ENCODE measurements around the gene IHH. TPM values are rescaled to one million over a fixed set of nuclear protein-coding genes. Genes with fewer than 3 reads are reported as not detected.

The IHH gene
- total RNA-seq, 1 experiment from 2014 or later, result 19.0 TPM

DNA sequence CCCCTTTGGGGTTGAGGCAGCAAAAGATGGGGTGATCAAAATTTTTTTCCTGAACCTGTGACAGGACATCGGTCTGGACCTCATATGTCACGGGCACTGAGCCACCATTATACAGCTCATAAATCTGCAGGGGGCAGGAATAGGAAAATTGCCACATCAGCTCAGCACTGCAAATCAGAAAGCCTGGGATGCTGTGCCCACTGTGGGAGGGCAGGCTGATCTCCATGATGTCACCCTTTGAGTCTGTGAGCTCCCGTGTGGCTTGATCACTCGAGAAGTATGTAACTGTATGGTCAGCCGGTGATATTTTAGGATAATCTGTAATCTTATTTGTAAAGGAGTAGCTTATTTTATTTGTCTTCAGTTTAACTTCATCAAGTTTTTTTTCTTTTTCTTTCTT is 49.8 kb downstream of the IHH start:
- no peak for DNase-seq
- ChIA-PET CTCF (interaction anchor here (1.1 to 1.4 kb wide), 2 partner anchors 9 to 14 kb away, joined by 10 to 26 read pairs; no protein-coding TSS in a partner anchor), POLR2A (no interaction called here)
- Mint-ChIP-seq H3K4me1 (ENCODE audit: low read depth, unreplicated experiment) (peaks cover 6% of the 10 kb centered on the region), H3K36me3 (ENCODE audit: insufficient read depth, unreplicated experiment) (no peaks in the 10 kb centered on the region), H3K27ac (ENCODE audit: unreplicated experiment) (no peak overlapping the region), H3K27me3 (ENCODE audit: insufficient read depth, unreplicated experiment) (peaks cover 3% of the 10 kb centered on the region), H3K9me3 (ENCODE audit: unreplicated experiment) (no peaks in the 10 kb centered on the region), H3K4me3 (ENCODE audit: unreplicated experiment) (no peak overlapping the region)
- Histone ChIP-seq H3K4me3 (ENCODE audit: low read depth, low read length) (no peak overlapping the region), H3K36me3 (ENCODE audit: control insufficient read depth, insufficient read depth, low read length) (no peaks in the 10 kb centered on the region), H3K27me3 (replicated peaks; ENCODE audit: control insufficient read depth, insufficient read depth, low read length) (no peaks in the 10 kb centered on the region), H3K9me3 (no peaks in the 10 kb centered on the region), H3K4me1 (peaks cover 12% of the 10 kb centered on the region)
- intact Hi-C loops (cut with micrococcal nuclease; ENCODE audit: unreplicated experiment), result no loop called here
- TF ChIP-seq, protein P1, sequence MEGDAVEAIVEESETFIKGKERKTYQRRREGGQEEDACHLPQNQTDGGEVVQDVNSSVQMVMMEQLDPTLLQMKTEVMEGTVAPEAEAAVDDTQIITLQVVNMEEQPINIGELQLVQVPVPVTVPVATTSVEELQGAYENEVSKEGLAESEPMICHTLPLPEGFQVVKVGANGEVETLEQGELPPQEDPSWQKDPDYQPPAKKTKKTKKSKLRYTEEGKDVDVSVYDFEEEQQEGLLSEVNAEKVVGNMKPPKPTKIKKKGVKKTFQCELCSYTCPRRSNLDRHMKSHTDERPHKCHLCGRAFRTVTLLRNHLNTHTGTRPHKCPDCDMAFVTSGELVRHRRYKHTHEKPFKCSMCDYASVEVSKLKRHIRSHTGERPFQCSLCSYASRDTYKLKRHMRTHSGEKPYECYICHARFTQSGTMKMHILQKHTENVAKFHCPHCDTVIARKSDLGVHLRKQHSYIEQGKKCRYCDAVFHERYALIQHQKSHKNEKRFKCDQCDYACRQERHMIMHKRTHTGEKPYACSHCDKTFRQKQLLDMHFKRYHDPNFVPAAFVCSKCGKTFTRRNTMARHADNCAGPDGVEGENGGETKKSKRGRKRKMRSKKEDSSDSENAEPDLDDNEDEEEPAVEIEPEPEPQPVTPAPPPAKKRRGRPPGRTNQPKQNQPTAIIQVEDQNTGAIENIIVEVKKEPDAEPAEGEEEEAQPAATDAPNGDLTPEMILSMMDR (IDR thresholded peaks at IDR 0.05; ENCODE audit: insufficient read depth in 1 of 2, low read depth in 1 of 2, low read length in 1 of 2, severe bottlenecking in 1 of 2, unreplicated experiment in 1 of 2), result no peak
- no TSS peak for BruUV-seq (replicated peaks)

DNA sequence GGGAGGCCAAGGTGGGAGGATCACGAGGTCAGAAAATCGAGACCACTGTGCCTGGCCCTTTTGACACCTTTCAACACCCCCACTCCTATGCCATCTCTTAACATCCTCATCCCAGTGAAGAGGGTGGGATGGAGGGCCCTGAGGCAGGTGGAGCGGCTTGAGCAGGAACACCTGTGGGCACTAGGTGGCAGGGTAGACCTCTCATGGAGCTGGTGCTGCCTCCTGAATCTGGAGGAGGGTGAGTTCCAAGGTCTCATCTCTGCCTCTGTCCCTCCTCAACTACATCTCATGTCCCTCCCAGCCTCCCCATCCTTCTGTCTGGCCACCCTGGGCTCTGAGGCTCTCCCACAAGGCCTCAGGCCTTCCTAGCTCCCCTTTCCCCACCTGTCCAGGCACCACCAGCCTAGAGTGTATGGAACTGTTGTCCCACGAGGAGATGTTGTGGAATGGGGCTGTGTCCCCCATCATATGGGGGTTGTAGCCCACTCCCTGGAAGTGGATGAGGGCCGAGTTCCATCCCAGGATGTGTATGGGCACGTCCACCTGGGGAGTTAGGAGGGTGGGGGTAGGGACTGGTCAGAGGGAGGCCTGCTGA is 50.5 kb downstream of the IHH start:
- Mint-ChIP-seq H3K27me3 (ENCODE audit: insufficient read depth, unreplicated experiment) (peaks cover 6% of the 10 kb centered on the region), H3K27ac (ENCODE audit: unreplicated experiment) (no peak overlapping the region), H3K4me1 (ENCODE audit: low read depth, unreplicated experiment) (peaks cover 6% of the 10 kb centered on the region), H3K9me3 (ENCODE audit: unreplicated experiment) (no peaks in the 10 kb centered on the region), H3K36me3 (ENCODE audit: insufficient read depth, unreplicated experiment) (no peaks in the 10 kb centered on the region), H3K4me3 (ENCODE audit: unreplicated experiment) (no peak overlapping the region)
- no peaks in the 10 kb centered on the region for H3K9me3 ChIP-seq
- peak; percentile 66 to 73 for DNase-seq
- intact Hi-C loops (cut with micrococcal nuclease; ENCODE audit: unreplicated experiment), result no loop called here
- H3K4me3 ChIP-seq (ENCODE audit: low read depth, low read length), result no peak overlapping the region
- TF ChIP-seq, protein P1 (IDR thresholded peaks at IDR 0.05; ENCODE audit: insufficient read depth in 1 of 2, low read depth in 1 of 2, low read length in 1 of 2, severe bottlenecking in 1 of 2, unreplicated experiment in 1 of 2), result peak; percentile 66 to 83
- H3K27me3 ChIP-seq (replicated peaks; ENCODE audit: control insufficient read depth, insufficient read depth, low read length), result no peaks in the 10 kb centered on the region
- H3K4me1 ChIP-seq, result peaks cover 12% of the 10 kb centered on the region
- CTCF ChIA-PET, result interaction anchor here (0.5 to 1.4 kb wide), 14 partner anchors 8 to 144 kb away, joined by 3 to 26 read pairs (median 4); no protein-coding TSS in a partner anchor
- POLR2A ChIA-PET, result interaction anchor here (1.0 kb wide), 1 partner anchor 17 kb away, joined by 3 read pairs; no protein-coding TSS in a partner anchor
- BruUV-seq (replicated peaks), result no TSS peak
- no peaks in the 10 kb centered on the region for H3K36me3 ChIP-seq (ENCODE audit: control insufficient read depth, insufficient read depth, low read length)

DNA sequence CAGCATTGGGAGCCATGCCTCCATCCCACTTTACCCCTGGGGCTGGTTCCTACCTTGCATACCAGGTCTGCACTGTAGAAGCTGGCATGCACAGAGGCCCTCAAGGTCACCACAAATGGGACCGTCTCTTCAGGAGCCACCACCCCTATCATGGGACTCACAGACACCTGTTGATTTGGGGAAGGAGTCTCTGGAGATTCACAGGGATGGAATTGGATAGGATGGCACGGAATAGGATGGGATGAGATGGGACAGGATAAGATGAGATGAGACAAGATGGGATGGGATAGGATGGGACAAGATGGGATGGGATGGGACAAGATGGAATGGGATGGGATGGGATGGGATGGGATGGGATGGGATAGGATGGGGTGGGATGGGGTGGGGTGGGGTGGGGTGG is 51.4 kb downstream of the IHH start:
- ChIA-PET POLR2A (no interaction called here), CTCF (interaction anchor here (1.1 to 2.8 kb wide), 2 partner anchors 20 to 286 kb away, joined by 5 to 18 read pairs; no protein-coding TSS in a partner anchor)
- H3K4me3 ChIP-seq (ENCODE audit: low read depth, low read length), result no peak overlapping the region
- Mint-ChIP-seq H3K27me3 (ENCODE audit: insufficient read depth, unreplicated experiment) (peaks cover 7% of the 10 kb centered on the region), H3K9me3 (ENCODE audit: unreplicated experiment) (no peaks in the 10 kb centered on the region), H3K4me3 (ENCODE audit: unreplicated experiment) (no peak overlapping the region), H3K4me1 (ENCODE audit: low read depth, unreplicated experiment) (peaks cover 6% of the 10 kb centered on the region), H3K27ac (ENCODE audit: unreplicated experiment) (no peak overlapping the region), H3K36me3 (ENCODE audit: insufficient read depth, unreplicated experiment) (no peaks in the 10 kb centered on the region)
- peaks cover 12% of the 10 kb centered on the region for H3K4me1 ChIP-seq
- no peaks in the 10 kb centered on the region for H3K36me3 ChIP-seq (ENCODE audit: control insufficient read depth, insufficient read depth, low read length)
- no TSS peak for BruUV-seq (replicated peaks)
- H3K27me3 ChIP-seq (replicated peaks; ENCODE audit: control insufficient read depth, insufficient read depth, low read length), result no peaks in the 10 kb centered on the region
- intact Hi-C loops (cut with micrococcal nuclease; ENCODE audit: unreplicated experiment), result no loop called here
- no peaks in the 10 kb centered on the region for H3K9me3 ChIP-seq
- TF ChIP-seq, protein P1 (IDR thresholded peaks at IDR 0.05; ENCODE audit: insufficient read depth in 1 of 2, low read depth in 1 of 2, low read length in 1 of 2, severe bottlenecking in 1 of 2, unreplicated experiment in 1 of 2), result no peak
- no peak for DNase-seq

Small RNA genes within 50 kb of the gene (microRNA-seq; reads per million reads assigned to microRNA genes)
- 31.2 reads per million, percentile 61 among the genes with 10 or more reads in this experiment for gene MIR3131

Other genes with a start within 250 kb of the IHH start
- gene PRKAG3, start 229.1 kb downstream of the IHH start, total RNA-seq (2022), result not detected in 2 replicates
- gene WNT6, start 201.1 kb downstream of the IHH start, total RNA-seq (2022), result 18.3 and 20.3 TPM in 2 replicates
- gene WNT10A, start 180.1 kb downstream of the IHH start, total RNA-seq (2022), result 0.81 and 1.2 TPM in 2 replicates
- gene CDK5R2, start 101.3 kb downstream of the IHH start, total RNA-seq (2022), result 0.18 and 0.21 TPM in 2 replicates
- not detected in 2 replicates for gene FEV, start 75.7 kb downstream of the IHH start, total RNA-seq (2022)
- gene CRYBA2, start 67.5 kb downstream of the IHH start, total RNA-seq (2022), result 0.59 TPM in 1 of 2 replicates, not detected in the other
- gene CFAP65, start 19.4 kb downstream of the IHH start, total RNA-seq (2022), result 0.34 and 0.77 TPM in 2 replicates
- gene NHEJ1, start 99.9 kb upstream of the IHH start, total RNA-seq (2022), result 28.5 and 29.6 TPM in 2 replicates
- 6.5 and 7.1 TPM in 2 replicates for gene SLC23A3, start 109.1 kb upstream of the IHH start, total RNA-seq (2022)
- gene CNPPD1, start 116.0 kb upstream of the IHH start, total RNA-seq (2022), result 59.3 and 62.9 TPM in 2 replicates
- gene RETREG2, start 117.4 kb upstream of the IHH start, total RNA-seq (2022), result 59.5 and 62.0 TPM in 2 replicates
- gene ZFAND2B, start 145.9 kb upstream of the IHH start, total RNA-seq (2022), result 37.3 and 41.8 TPM in 2 replicates
- 66.0 and 68.6 TPM in 2 replicates for gene ABCB6, start 158.0 kb upstream of the IHH start, total RNA-seq (2022)
- 59.6 and 62.9 TPM in 2 replicates for gene ATG9A, start 168.7 kb upstream of the IHH start, total RNA-seq (2022)
- 50.7 and 51.5 TPM in 2 replicates for gene ANKZF1, start 168.9 kb upstream of the IHH start, total RNA-seq (2022)
- gene GLB1L, start 184.5 kb upstream of the IHH start, total RNA-seq (2022), result 3.3 and 4.3 TPM in 2 replicates
- gene STK16, start 184.6 kb upstream of the IHH start, total RNA-seq (2022), result 26.1 and 26.6 TPM in 2 replicates
- gene TUBA4B, start 192.3 kb upstream of the IHH start, total RNA-seq (2022), result not detected in 2 replicates
- gene TUBA4A, start 193.0 kb upstream of the IHH start, total RNA-seq (2022), result 14.9 and 15.6 TPM in 2 replicates
- 60.6 and 61.2 TPM in 2 replicates for gene DNAJB2, start 218.4 kb upstream of the IHH start, total RNA-seq (2022)
- not detected in 2 replicates for gene PTPRN, start 248.5 kb upstream of the IHH start, total RNA-seq (2022)

All from Caco-2 (cell line).